ENCODE measurements around the gene TCF7L2. TPM values are rescaled to one million over a fixed set of nuclear protein-coding genes. Genes with fewer than 3 reads are reported as not detected.

The TCF7L2 gene
- total RNA-seq, 2 experiments from 2014 or later, result 2.0 to 2.1 TPM

DNA sequence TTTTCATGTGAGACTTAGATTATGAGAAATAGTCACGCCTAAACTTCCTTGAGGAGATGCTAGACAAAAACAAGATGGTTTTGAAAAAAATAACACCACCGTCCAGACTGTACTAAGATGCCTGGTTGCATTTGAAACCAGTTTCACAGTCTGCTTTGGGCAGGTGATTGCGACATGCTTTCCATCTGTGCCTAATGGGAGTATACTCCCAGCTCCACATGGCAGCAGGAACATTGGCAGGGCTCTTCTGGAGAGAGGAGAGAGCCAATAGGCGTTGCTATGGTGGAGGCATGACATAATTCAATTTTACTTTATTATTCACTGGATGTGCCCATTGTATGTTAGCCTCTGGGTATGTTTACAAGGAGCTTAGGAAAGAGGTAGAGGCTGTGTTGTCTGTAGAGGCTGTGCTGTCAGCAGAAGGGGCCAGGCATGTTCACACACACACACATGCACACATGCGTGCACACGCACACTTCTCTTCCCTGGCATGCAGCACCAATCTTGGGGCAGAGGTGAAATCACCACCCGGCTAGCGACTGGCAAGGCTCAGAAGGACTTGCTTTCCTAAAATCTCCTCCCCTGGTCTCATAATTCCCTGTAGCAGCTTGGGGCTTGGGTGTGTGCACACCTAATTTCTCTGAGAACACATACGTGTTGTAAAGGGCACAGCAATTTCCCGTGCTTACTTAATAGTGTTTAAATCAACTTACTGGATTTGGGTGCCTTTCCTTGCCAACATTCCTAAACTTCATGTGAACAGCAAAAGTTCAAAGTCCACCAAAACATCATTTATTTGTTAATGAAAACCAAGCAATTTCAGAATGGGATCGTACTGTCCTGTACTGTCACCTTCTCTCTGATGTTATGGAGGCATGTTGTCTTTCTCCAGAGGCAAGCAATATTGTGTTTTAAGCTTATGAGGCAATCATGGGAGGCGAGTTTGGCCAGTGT, 162.1 kb downstream of the TCF7L2 start:
- intact Hi-C loops (cut with micrococcal nuclease), result no loop called here
- peaks cover 11% of the 10 kb centered on the region for H3K27me3 Mint-ChIP-seq (ENCODE audit: low read depth)
- no peaks in the 10 kb centered on the region for H3K4me1 Mint-ChIP-seq (ENCODE audit: low read depth)
- CTCF ChIA-PET, result interaction anchor here (0.7 to 1.1 kb wide), 2 partner anchors 15 to 391 kb away, joined by 3 read pairs; no protein-coding TSS in a partner anchor
- no peak for DNase-seq
- H3K9me3 Mint-ChIP-seq, result no peaks in the 10 kb centered on the region
- H3K27ac Mint-ChIP-seq, result no peak overlapping the region
- H3K4me3 Mint-ChIP-seq, result no peak overlapping the region
- H3K36me3 Mint-ChIP-seq (ENCODE audit: low read depth), result no peaks in the 10 kb centered on the region

DNA sequence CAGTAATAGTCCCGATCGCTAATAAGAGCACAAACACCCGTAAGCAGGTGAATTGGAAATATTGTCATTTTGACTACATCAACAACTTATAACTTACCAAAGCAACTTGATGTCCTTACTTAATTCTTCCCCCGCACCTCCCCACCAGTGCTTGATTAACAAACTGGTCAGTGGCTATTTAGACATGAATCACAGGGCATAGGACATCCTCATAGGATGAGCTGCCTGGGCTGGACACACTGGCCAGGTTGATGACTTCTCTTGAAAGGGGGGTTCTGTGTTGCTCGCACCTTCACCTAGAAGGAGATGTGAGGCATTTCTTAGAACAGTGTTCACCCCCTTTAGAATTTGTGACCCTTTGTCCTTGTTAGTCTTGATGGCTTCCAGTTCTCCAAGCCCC, 163.2 kb downstream of the TCF7L2 start:
- H3K4me1 Mint-ChIP-seq (ENCODE audit: low read depth), result no peaks in the 10 kb centered on the region
- no peak overlapping the region for H3K27ac Mint-ChIP-seq
- no peak for DNase-seq
- intact Hi-C loops (cut with micrococcal nuclease), result no loop called here
- CTCF ChIA-PET, result interaction anchor here (0.8 kb wide), 1 partner anchor 14 kb away, joined by 3 read pairs; no protein-coding TSS in a partner anchor
- no peaks in the 10 kb centered on the region for H3K36me3 Mint-ChIP-seq (ENCODE audit: low read depth)
- no peaks in the 10 kb centered on the region for H3K9me3 Mint-ChIP-seq
- peaks cover 15% of the 10 kb centered on the region for H3K27me3 Mint-ChIP-seq (ENCODE audit: low read depth)
- no peak overlapping the region for H3K4me3 Mint-ChIP-seq

DNA sequence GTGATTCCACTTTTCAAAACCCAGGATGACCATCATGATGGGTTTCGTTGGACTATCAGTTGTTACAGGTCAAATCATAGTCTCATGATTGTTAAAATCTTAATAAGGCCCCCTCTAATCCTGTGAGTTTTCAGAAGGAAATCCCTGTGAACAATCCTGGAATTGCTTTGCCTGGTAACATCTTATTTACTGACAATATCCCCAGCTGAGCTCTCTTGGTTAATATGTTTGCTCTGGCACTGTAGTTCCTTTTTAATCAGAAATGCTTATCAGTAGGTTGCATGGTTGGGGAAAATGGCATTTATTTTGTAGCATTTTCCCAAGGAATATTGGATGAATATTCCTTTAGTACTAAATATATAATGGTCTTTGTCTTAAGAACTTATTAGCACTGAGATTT, 163.9 kb downstream of the TCF7L2 start:
- CTCF ChIA-PET, result interaction anchor here (0.8 kb wide), 1 partner anchor 13 kb away, joined by 3 read pairs; no protein-coding TSS in a partner anchor
- Mint-ChIP-seq H3K27ac (no peak overlapping the region), H3K36me3 (ENCODE audit: low read depth) (no peaks in the 10 kb centered on the region), H3K4me1 (ENCODE audit: low read depth) (no peaks in the 10 kb centered on the region), H3K27me3 (ENCODE audit: low read depth) (peaks cover 15% of the 10 kb centered on the region), H3K4me3 (no peak overlapping the region), H3K9me3 (no peaks in the 10 kb centered on the region)
- DNase-seq, result no peak
- intact Hi-C loops (cut with micrococcal nuclease), result no loop called here

DNA sequence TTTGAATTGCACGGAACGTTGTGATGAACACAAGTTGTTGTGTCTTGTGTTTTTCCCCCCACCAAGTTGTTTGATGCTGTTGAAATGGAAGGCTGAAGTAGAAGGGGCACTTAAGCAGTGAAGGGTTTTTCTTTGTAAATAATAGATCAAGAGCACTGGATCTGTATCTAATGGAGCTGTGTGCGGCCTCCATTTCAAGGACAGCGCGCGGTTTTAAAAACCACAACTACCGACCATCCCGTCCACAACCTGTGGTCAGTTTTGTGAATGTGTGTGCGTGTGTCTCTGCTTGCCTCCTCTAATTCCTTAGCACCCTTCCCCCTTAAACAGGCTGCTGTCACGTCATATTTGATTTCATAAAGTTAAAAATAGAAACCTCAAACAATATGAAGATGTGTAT, 165.5 kb downstream of the TCF7L2 start:
- no peak for DNase-seq
- CTCF ChIA-PET, result no interaction called here
- H3K4me1 Mint-ChIP-seq (ENCODE audit: low read depth), result no peaks in the 10 kb centered on the region
- peaks cover 13% of the 10 kb centered on the region for H3K27me3 Mint-ChIP-seq (ENCODE audit: low read depth)
- H3K36me3 Mint-ChIP-seq (ENCODE audit: low read depth), result no peaks in the 10 kb centered on the region
- no peak overlapping the region for H3K27ac Mint-ChIP-seq
- intact Hi-C loops (cut with micrococcal nuclease), result no loop called here
- no peak overlapping the region for H3K4me3 Mint-ChIP-seq
- H3K9me3 Mint-ChIP-seq, result no peaks in the 10 kb centered on the region

DNA sequence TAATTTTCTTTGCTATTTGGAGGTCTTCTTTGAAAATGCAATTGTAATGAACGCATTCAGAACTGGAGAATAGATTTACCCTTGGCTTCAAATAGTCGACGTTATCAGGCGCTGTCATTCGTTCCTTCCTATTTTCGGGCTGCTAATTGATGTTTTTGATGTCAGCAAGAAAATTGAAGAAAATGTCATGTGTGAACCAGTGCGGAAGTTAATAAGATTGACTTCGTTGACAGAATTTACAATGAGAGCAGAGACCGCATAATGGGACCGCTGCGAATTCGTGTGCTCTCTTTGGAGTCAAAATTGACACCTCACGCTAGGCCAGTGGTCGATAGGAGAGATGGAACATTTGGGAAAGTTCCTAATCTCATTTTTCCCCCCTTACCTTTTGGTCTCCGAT, 168.8 kb downstream of the TCF7L2 start:
- Mint-ChIP-seq H3K27me3 (ENCODE audit: low read depth) (peaks cover 17% of the 10 kb centered on the region), H3K9me3 (no peaks in the 10 kb centered on the region), H3K27ac (no peak overlapping the region), H3K4me3 (no peak overlapping the region), H3K4me1 (ENCODE audit: low read depth) (no peaks in the 10 kb centered on the region), H3K36me3 (ENCODE audit: low read depth) (no peaks in the 10 kb centered on the region)
- CTCF ChIA-PET, result no interaction called here
- intact Hi-C loops (cut with micrococcal nuclease), result no loop called here
- DNase-seq, result no peak

DNA sequence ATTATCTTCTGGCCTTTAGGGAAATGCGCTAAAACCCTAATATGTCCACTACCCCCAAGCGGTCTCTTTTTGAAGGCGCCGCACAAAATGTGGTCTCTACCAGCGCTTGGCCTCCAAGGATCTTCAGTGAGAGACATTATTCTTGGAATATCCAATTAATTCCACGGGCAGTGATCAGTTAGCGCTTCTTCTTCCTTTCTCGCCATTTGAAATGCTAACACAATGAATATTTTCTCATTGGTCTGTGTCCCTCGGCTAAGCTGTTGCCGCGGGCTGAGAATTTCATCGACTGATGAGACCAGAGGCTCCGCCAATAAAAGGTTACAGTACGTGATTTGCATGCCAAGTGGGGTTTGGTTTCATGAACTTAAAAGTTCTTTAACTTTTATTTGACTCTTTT, 169.8 kb downstream of the TCF7L2 start:
- CTCF ChIA-PET, result no interaction called here
- H3K9me3 Mint-ChIP-seq, result no peaks in the 10 kb centered on the region
- no peaks in the 10 kb centered on the region for H3K36me3 Mint-ChIP-seq (ENCODE audit: low read depth)
- no peak overlapping the region for H3K27ac Mint-ChIP-seq
- DNase-seq, result no peak
- no peak overlapping the region for H3K4me3 Mint-ChIP-seq
- no peaks in the 10 kb centered on the region for H3K4me1 Mint-ChIP-seq (ENCODE audit: low read depth)
- peaks cover 23% of the 10 kb centered on the region for H3K27me3 Mint-ChIP-seq (ENCODE audit: low read depth)
- intact Hi-C loops (cut with micrococcal nuclease), result no loop called here

DNA sequence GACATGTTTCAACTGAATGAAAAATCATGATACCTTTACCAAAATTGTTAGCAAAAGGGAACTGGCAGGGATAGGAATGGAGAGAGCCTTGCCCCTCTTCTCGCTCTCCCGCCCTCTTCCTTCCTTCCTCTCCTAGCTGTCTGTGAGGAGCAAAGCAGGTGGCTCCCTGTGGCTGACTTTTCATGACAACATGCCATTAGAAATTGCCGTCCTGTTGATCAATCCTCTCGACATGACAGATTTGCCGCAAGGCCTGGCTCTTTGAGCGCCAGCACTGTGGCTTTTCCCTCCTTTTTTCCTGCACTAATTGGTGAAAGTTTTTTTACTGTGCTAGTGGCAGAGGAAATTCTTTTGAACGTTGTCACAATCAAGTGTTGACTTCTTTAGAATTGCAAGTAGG, 171.1 kb downstream of the TCF7L2 start:
- Mint-ChIP-seq H3K4me3 (no peak overlapping the region), H3K27me3 (ENCODE audit: low read depth) (peaks cover 33% of the 10 kb centered on the region), H3K4me1 (ENCODE audit: low read depth) (no peaks in the 10 kb centered on the region), H3K27ac (no peak overlapping the region), H3K9me3 (no peaks in the 10 kb centered on the region), H3K36me3 (ENCODE audit: low read depth) (no peaks in the 10 kb centered on the region)
- no peak for DNase-seq
- CTCF ChIA-PET, result no interaction called here
- intact Hi-C loops (cut with micrococcal nuclease), result no loop called here

DNA sequence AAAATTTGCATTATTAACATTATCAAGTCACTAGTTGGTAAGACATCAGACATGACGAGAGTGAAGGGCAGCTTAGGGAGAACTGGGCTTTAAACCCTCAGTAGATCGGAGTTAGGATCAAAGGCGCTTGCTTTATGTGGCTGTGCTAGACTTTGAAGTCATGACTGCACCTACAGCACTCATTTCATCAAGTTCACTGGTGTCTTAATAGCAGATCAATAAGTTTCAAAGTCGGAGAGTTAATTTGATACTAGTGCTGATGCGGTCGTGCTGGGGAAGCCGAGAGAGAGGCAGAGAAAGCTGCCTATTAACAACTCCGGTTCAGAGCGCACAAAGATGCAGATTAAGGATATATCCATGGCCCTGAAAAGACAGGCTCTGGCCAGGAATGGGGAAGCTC, 172.9 kb downstream of the TCF7L2 start:
- DNase-seq, result no peak
- no peaks in the 10 kb centered on the region for H3K9me3 Mint-ChIP-seq
- intact Hi-C loops (cut with micrococcal nuclease), result no loop called here
- peaks cover 4% of the 10 kb centered on the region for H3K4me1 Mint-ChIP-seq (ENCODE audit: low read depth)
- H3K36me3 Mint-ChIP-seq (ENCODE audit: low read depth), result no peaks in the 10 kb centered on the region
- CTCF ChIA-PET, result no interaction called here
- H3K4me3 Mint-ChIP-seq, result no peak overlapping the region
- H3K27ac Mint-ChIP-seq, result no peak overlapping the region
- H3K27me3 Mint-ChIP-seq (ENCODE audit: low read depth), result peaks cover 42% of the 10 kb centered on the region

DNA sequence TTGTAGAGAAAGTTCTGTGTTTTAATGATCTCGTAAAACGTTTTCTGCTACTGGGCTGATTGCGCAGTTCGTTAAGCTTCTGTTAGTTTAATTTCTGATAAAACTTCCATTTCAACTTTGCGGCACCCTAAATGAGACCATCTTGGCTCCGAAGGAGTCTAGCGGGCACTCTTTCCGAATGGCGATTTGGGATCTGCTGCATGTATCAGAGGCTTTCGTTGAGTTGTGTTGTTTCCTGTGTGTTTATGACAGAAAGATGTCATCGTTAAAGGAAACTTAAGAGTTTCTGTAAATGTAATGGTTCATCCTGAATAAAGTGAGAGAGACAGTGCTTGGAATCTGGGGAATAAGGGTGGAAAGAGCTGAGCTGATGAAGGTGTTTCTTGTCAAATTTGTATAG, 174.7 kb downstream of the TCF7L2 start:
- Mint-ChIP-seq H3K4me3 (no peak overlapping the region), H3K9me3 (no peaks in the 10 kb centered on the region), H3K27me3 (ENCODE audit: low read depth) (peaks cover 49% of the 10 kb centered on the region), H3K36me3 (ENCODE audit: low read depth) (no peaks in the 10 kb centered on the region), H3K4me1 (ENCODE audit: low read depth) (peaks cover 4% of the 10 kb centered on the region), H3K27ac (no peak overlapping the region)
- no peak for DNase-seq
- CTCF ChIA-PET, result interaction anchor here (1.3 to 1.7 kb wide), 2 partner anchors 117 to 403 kb away, joined by 3 to 6 read pairs; no protein-coding TSS in a partner anchor
- intact Hi-C loops (cut with micrococcal nuclease), result loop anchor here (5.0 kb wide), 2 partner anchors 438 to 557 kb away; no protein-coding TSS in a partner anchor

DNA sequence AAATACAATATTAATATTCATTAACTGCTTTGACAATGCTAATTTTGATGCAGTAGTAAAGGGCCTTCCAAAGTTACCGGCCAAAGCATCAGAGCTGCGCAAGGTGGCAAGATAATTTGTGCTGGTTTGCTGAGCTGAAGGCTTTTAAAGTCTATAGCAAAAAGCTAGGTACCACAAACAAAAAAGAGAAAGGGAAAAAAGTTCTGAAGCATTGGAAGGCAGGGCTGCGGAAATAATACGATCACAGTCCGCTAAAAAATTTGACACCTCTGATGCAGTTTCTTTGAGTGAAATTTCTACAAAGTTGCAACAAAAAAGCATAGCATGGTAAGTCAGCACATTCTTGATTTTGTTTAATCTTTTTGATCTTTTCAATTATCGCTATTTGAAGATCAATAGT, 175.6 kb downstream of the TCF7L2 start:
- intact Hi-C loops (cut with micrococcal nuclease), result loop anchor here (1.0 to 5.0 kb wide), 5 partner anchors 259 to 650 kb away; no protein-coding TSS in a partner anchor
- Mint-ChIP-seq H3K36me3 (ENCODE audit: low read depth) (no peaks in the 10 kb centered on the region), H3K27me3 (ENCODE audit: low read depth) (peaks cover 49% of the 10 kb centered on the region), H3K9me3 (no peaks in the 10 kb centered on the region), H3K27ac (no peak overlapping the region), H3K4me3 (no peak overlapping the region), H3K4me1 (ENCODE audit: low read depth) (peaks cover 4% of the 10 kb centered on the region)
- no peak for DNase-seq
- CTCF ChIA-PET, result interaction anchor here (0.6 to 2.1 kb wide), 10 partner anchors 16 to 437 kb away, joined by 3 to 7 read pairs (median 3); no protein-coding TSS in a partner anchor

DNA sequence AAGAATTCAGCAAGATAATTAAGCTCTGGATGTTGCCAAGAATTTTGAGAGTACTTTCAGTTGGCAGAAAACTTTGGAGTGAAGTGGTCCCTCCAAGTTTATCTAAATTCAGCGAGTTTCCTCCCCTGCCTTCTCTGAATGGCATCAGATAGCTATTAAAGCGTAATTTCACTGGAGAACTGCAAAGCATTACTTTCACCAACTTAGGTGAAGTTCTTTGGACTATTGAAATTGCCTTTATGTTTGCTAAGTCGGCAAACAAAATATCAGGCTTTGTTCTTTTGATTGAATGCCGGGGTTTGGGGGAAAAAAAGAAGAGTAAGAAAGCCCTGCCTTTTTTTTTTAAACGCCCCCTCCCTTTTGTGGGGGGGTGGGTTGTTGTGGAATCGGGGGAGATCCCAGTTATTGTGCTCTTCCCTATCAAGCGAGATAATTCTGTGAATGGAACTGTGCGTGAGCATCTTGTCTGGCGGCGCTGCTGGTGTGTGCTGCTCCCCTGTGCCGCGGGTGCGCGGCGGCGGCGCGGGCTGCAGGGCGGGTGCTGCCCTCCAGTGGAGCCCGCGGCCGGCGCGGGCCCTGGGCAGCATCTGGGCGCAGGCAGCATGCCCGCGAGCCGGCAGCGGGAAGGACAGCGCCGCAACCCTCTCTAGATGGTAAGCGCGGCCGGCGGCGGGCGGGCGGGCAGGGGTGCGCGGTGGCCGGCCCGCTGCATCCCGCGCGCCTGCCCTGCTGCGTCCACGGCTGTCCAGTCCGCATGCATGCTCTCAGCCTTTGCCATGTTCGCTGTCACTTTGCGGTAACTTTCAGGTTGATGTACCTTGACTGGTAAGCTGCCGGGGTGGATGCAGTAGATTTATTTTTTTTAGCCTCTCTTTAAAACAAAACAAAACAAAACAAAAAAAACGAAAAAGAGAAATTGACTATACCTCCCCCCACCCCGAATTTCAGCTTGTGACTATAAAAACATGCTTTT, 176.5 kb downstream of the TCF7L2 start:
- peaks cover 4% of the 10 kb centered on the region for H3K4me1 Mint-ChIP-seq (ENCODE audit: low read depth)
- H3K27ac Mint-ChIP-seq, result no peak overlapping the region
- H3K9me3 Mint-ChIP-seq, result no peaks in the 10 kb centered on the region
- DNase-seq, result peak; percentile 60
- CTCF ChIA-PET, result interaction anchor here (0.6 to 2.1 kb wide), 9 partner anchors 13 to 784 kb away, joined by 3 to 7 read pairs (median 3); no protein-coding TSS in a partner anchor
- no peaks in the 10 kb centered on the region for H3K36me3 Mint-ChIP-seq (ENCODE audit: low read depth)
- intact Hi-C loops (cut with micrococcal nuclease), result loop anchor here (1.0 to 5.0 kb wide), 5 partner anchors 258 to 651 kb away; no protein-coding TSS in a partner anchor
- no peak overlapping the region for H3K4me3 Mint-ChIP-seq
- peaks cover 45% of the 10 kb centered on the region for H3K27me3 Mint-ChIP-seq (ENCODE audit: low read depth)

All from activated naive CD4-positive, alpha-beta T cell treated with anti-CD3 and anti-CD28 coated beads for 36 hours (primary cell).